OCI-LY1 (cell line): ENCODE measurements around the gene UQCRFS1.
"Not testable (repeated sequence)": the region's sequence is repeated elsewhere in the genome, so short reads cannot be mapped to it uniquely, and the experiment has no call there.

Experiments
- H2AFZ ChIP-seq: fragments of 200-600 bp; sonication (generic), shearing (Covaris generic); 2 replicates; pipeline ENCODE4 v1.6.0; 2014; ENCODE audit warnings: antibody characterized with exemption, mild to moderate bottlenecking, low read length
- H3F3A ChIP-seq: fragments of 200-600 bp; sonication (generic), shearing (Covaris generic); 2 replicates; pipeline ENCODE4 v1.6.0; 2014; ENCODE audit warnings: mild to moderate bottlenecking, antibody characterized with exemption, low read length, moderate library complexity; ENCODE audit not compliant: insufficient read depth
- H3K27ac ChIP-seq: fragments of 200-600 bp; sonication (generic); 2 replicates; pipeline ENCODE4 v1.5.1; 2014; ENCODE audit warnings: low read length, mixed run types, mild to moderate bottlenecking, low read depth; ENCODE audit not compliant: poor library complexity, severe bottlenecking
- H3K27me3 ChIP-seq: fragments of 200-600 bp; sonication (generic); 2 replicates; pipeline ENCODE4 v1.6.0; 2014; ENCODE audit warnings: antibody characterized with exemption, mild to moderate bottlenecking, low read length, moderate library complexity; ENCODE audit not compliant: insufficient read depth
- H3K36me3 ChIP-seq: fragments of 200-600 bp; sonication (generic); 2 replicates; pipeline ENCODE4 v1.6.1; 2014; ENCODE audit warnings: mild to moderate bottlenecking, antibody characterized with exemption, low read length, moderate library complexity, mixed read lengths; ENCODE audit not compliant: insufficient read depth
- H3K4me1 ChIP-seq: fragments of 200-600 bp; sonication (generic); 2 replicates; pipeline ENCODE4 v1.5.1; 2014; ENCODE audit warnings: mild to moderate bottlenecking, low read length, moderate library complexity; ENCODE audit not compliant: insufficient read depth, severe bottlenecking
- H3K4me2 ChIP-seq: fragments of 200-600 bp; sonication (generic), shearing (Covaris generic); 2 replicates; pipeline ENCODE4 v1.6.1; 2014; ENCODE audit warnings: low read length
- H3K4me3 ChIP-seq: fragments of 200-600 bp; sonication (generic); 2 replicates; pipeline ENCODE4 v1.5.1; 2014; ENCODE audit warnings: low read length, low read depth, mild to moderate bottlenecking, mixed read lengths; ENCODE audit not compliant: poor library complexity, severe bottlenecking
- H3K79me2 ChIP-seq: fragments of 200-600 bp; shearing (Covaris generic); 2 replicates; pipeline ENCODE4 v1.6.1; 2016; ENCODE audit warnings: mixed run types, low read length, mixed read lengths; ENCODE audit not compliant: insufficient read depth
- H3K9ac ChIP-seq: fragments of 200-600 bp; sonication (generic), shearing (Covaris generic); 2 replicates; pipeline ENCODE4 v1.6.1; 2014; ENCODE audit warnings: mild to moderate bottlenecking, low read length, mixed read lengths
- H3K9me2 ChIP-seq: fragments of 200-600 bp; sonication (generic), shearing (Covaris generic); 2 replicates; pipeline ENCODE4 v1.6.1; 2014; ENCODE audit warnings: low read depth, mild to moderate bottlenecking, low read length, mixed read lengths
- H3K9me3 ChIP-seq: fragments of 200-600 bp; shearing (Covaris generic); 2 replicates; pipeline ENCODE4 v1.6.1; 2014; ENCODE audit warnings: low read length, mixed read lengths
- H4K20me1 ChIP-seq: fragments of 200-600 bp; sonication (generic), shearing (Covaris generic); 2 replicates; pipeline ENCODE4 v1.6.0; 2016; ENCODE audit warnings: mild to moderate bottlenecking, low read length; ENCODE audit not compliant: insufficient read depth
- EZH2 ChIP-seq: fragments of 200-600 bp; sonication (generic), shearing (Covaris generic); IDR thresholded peaks from 2 replicates; pipeline ENCODE4 v1.8.0; 2017; ENCODE audit warnings: borderline replicate concordance, mixed run types, mild to moderate bottlenecking, antibody characterized with exemption, low read length, moderate library complexity, mixed read lengths
- TF ChIP-seq, protein P1 (sequence below): fragments of 200-600 bp; sonication (generic), shearing (Covaris generic); IDR thresholded peaks from 2 replicates; pipeline ENCODE4 v1.5.1; 2017; ENCODE audit warnings: mild to moderate bottlenecking, antibody characterized with exemption, low read length, moderate library complexity, mixed read lengths

UQCRFS1 gene

DNA sequence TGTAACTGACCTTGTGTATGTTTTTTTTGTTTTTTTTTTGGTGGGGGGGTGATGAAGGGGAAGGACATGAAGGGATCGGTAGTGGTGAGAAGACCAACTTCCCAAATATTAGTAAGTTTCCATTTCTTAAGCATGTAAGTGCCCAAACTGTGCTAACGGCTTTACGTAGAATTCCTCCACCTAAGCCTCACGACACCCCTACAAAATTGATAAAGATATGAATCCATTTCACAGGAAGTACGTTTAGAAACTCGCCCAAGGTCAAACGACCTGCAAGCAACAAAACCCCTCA is 649 bp downstream of the UQCRFS1 start:
- H3F3A ChIP-seq, result no peaks in the 10 kb centered on the region
- peak overlapping the region; percentile 99 for H3K9ac ChIP-seq
- H3K4me3 ChIP-seq, result peak overlapping the region; percentile 97
- H3K79me2 ChIP-seq, result peaks cover 42% of the 10 kb centered on the region
- no peaks in the 10 kb centered on the region for H3K9me2 ChIP-seq
- peak overlapping the region; percentile 86 for H3K4me2 ChIP-seq
- peaks cover 35% of the 10 kb centered on the region for H3K36me3 ChIP-seq
- H2AFZ ChIP-seq, result no peak overlapping the region
- TF ChIP-seq EZH2, result no peak
- TF ChIP-seq, protein P1, sequence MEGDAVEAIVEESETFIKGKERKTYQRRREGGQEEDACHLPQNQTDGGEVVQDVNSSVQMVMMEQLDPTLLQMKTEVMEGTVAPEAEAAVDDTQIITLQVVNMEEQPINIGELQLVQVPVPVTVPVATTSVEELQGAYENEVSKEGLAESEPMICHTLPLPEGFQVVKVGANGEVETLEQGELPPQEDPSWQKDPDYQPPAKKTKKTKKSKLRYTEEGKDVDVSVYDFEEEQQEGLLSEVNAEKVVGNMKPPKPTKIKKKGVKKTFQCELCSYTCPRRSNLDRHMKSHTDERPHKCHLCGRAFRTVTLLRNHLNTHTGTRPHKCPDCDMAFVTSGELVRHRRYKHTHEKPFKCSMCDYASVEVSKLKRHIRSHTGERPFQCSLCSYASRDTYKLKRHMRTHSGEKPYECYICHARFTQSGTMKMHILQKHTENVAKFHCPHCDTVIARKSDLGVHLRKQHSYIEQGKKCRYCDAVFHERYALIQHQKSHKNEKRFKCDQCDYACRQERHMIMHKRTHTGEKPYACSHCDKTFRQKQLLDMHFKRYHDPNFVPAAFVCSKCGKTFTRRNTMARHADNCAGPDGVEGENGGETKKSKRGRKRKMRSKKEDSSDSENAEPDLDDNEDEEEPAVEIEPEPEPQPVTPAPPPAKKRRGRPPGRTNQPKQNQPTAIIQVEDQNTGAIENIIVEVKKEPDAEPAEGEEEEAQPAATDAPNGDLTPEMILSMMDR, result no peak
- no peaks in the 10 kb centered on the region for H3K27me3 ChIP-seq
- H4K20me1 ChIP-seq, result peaks cover 7% of the 10 kb centered on the region
- peaks cover 21% of the 10 kb centered on the region for H3K4me1 ChIP-seq
- no peaks in the 10 kb centered on the region; the same call in 1 of the 2 replicates for H3K9me3 ChIP-seq
- peak overlapping the region; percentile 61 for H3K27ac ChIP-seq

DNA sequence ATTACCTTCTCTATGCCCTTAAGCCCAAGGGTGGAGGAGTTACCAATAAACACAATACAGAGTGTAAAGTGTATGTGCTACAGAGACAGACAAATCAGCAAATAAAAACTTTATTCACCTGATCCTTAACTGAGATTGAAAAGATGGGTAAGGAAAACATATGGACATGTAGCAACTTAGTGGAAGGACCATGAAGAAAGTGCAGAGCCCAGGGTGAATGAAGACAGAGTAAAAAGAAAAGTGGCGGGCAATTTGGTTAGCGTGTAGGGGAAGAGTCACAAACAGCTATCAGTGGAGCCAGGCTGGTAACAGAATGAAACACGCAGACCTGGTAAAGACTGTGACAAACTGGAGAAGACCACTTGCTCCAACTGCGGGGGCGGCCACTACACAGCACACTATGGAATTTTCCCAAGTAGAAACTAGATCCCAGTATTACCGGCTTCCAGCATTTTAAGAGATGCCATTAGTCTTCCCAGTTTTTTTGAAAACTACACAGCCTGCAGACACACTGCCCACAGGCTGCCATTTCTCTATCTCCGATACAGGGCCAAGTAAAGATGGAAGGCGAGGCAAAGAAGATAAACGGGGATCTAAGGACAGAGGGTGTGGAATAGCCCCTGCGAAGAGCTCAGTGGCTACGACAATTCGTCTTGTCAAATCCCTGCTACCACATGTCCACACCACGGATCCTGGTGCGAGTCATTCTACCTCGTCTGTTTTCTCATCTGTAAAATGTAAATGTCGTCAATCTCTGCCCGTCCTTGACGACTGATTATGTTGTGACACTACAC is 1.2 kb downstream of the UQCRFS1 start:
- Histone ChIP-seq H3K4me2 (peak overlapping the region; percentile 86), H3K27ac (peak overlapping the region; percentile 61), H3K9ac (peak overlapping the region; percentile 99), H2AFZ (no peak overlapping the region), H3K79me2 (peaks cover 42% of the 10 kb centered on the region), H4K20me1 (peaks cover 7% of the 10 kb centered on the region), H3K36me3 (peaks cover 40% of the 10 kb centered on the region), H3K9me2 (no peaks in the 10 kb centered on the region), H3K4me1 (peaks cover 21% of the 10 kb centered on the region), H3K4me3 (peak overlapping the region; percentile 97), H3F3A (no peaks in the 10 kb centered on the region), H3K9me3 (no peaks in the 10 kb centered on the region; the same call in 1 of the 2 replicates), H3K27me3 (no peaks in the 10 kb centered on the region)
- no peak for TF ChIP-seq EZH2
- TF ChIP-seq, protein P1, result no peak

DNA sequence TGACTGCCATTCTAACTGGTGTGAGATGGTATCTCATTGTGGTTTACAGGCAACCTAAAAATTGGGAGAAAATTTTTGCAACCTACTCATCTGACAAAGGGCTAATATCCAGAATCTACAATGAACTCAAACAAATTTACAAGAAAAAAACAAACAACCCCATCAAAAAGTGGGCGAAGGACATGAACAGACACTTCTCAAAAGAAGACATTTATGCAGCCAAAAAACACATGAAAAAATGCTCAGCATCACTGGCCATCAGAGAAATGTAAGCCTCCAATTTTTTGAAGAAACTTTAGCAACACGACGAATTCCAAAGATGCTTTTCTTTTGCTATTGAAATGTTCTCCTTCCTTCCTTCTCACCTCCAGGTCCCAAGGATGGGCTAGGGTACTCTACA is 1.9 kb downstream of the UQCRFS1 start:
- H3K4me3 ChIP-seq, result peak overlapping the region; percentile 97

DNA sequence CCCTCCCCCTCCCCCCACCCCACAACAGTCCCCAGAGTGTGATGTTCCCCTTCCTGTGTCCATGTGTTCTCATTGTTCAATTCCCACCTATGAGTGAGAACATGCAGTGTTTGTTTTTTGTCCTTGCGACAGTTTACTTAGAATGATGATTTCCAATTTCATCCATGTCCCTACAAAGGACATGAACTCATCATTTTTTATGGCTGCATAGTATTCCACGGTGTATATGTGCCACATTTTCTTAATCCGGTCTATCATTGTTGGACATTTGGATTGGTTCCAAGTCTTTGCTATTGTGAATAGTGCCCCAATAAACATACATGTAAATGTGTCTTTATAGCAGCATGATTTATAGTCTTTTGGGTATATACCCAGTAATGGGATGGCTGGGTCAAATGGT is 2.4 kb downstream of the UQCRFS1 start:
- H3K4me1 ChIP-seq, result peaks cover 21% of the 10 kb centered on the region
- H3K27me3 ChIP-seq, H3K4me3 ChIP-seq, H3F3A ChIP-seq, H3K9me2 ChIP-seq, H3K9ac ChIP-seq, H3K9me3 ChIP-seq, H3K27ac ChIP-seq, H3K4me2 ChIP-seq, H4K20me1 ChIP-seq, H2AFZ ChIP-seq: not testable (repeated sequence)
- H3K36me3 ChIP-seq, result peaks cover 52% of the 10 kb centered on the region
- peaks cover 42% of the 10 kb centered on the region for H3K79me2 ChIP-seq

More for the DNA sequence above, 1.9 kb downstream of the UQCRFS1 start:
- H3K36me3 ChIP-seq, result peaks cover 47% of the 10 kb centered on the region
- H3K27me3 ChIP-seq, H4K20me1 ChIP-seq, H3F3A ChIP-seq, H3K27ac ChIP-seq, H3K9me2 ChIP-seq, H3K9me3 ChIP-seq, H2AFZ ChIP-seq, H3K9ac ChIP-seq: not testable (repeated sequence)
- H3K79me2 ChIP-seq, result peaks cover 42% of the 10 kb centered on the region
- H3K4me1 ChIP-seq, result peaks cover 21% of the 10 kb centered on the region
- H3K4me2 ChIP-seq, result peak overlapping the region; percentile 86

DNA sequence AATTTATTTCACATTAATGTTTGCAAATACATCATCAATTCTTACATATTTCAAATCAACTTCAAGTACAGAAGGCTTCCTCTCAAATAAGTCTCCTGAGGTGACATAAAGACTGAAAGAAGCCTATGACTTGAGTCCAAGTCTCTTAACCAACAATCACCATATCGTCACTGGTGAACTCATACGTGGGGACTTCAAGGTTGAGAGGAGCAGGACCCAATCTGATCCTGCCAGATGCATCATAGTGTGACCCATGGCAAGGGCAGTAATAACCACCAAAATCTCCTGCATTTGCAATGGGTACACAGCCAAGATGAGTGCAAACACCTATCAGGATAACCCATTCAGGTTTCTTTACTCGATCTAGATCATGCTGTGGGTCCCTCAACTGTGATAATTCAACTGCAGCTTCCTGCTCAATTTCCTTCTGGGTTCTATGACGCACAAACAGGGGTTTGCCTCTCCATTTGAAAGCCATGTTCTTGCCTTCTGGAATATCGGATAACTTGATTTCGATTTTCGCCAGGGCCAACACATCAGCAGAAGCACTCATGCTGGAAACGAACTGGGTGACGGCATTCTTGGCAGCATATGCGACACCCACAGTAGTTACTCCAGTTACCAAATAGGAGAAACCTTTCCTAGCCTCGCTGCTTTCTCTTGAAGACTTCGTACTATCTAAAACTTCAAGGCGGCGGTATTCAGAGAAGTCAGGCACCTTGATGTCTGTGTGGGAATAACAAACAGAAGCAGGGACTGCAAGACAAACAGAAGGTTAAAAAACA is 5.4 kb downstream of the UQCRFS1 start:
- not testable (repeated sequence) for H3K27me3 ChIP-seq, H2AFZ ChIP-seq, H3K4me2 ChIP-seq, H4K20me1 ChIP-seq, H3F3A ChIP-seq, H3K9ac ChIP-seq, H3K27ac ChIP-seq, H3K9me2 ChIP-seq, H3K4me3 ChIP-seq, H3K9me3 ChIP-seq
- Histone ChIP-seq H3K36me3 (peaks cover 55% of the 10 kb centered on the region), H3K4me1 (peaks cover 16% of the 10 kb centered on the region), H3K79me2 (peaks cover 40% of the 10 kb centered on the region)
